Transverse colon (tissue), 4 donors: ENCODE data around the gene CDH24.

Source experiments
- CTCF ChIP-seq, 5 experiments: fragments of 200-600 bp in 3 of 5; fragments of 450-650 bp in 2 of 5; sonication (generic) in 3 of 5; IDR thresholded peaks; 1 replicate in 2 of 5; 2 replicates in 3 of 5; pipeline ENCODE4 v1.5.1; 2016 to 2017; ENCODE audit warnings: antibody characterized with exemption in 5 of 5, inconsistent platforms in 3 of 5, mild to moderate bottlenecking in 2 of 5, moderate library complexity in 1 of 5
- EP300 ChIP-seq: sonication (generic); formaldehyde crosslinking; IDR thresholded peaks from one replicate; pipeline ENCODE4 v1.6.1; 2017; ENCODE audit warnings: antibody characterized with exemption, low read depth
- POLR2A ChIP-seq: fragments of 450-650 bp; IDR thresholded peaks from one replicate; pipeline ENCODE4 v1.6.1; 2016; ENCODE audit warnings: antibody characterized with exemption, mild to moderate bottlenecking, moderate library complexity
- POLR2AphosphoS5 ChIP-seq, 3 donors: sonication (generic); formaldehyde crosslinking; IDR thresholded peaks; one replicate each; pipeline ENCODE4 v1.6.1; 2016; ENCODE audit warnings: antibody characterized with exemption in 3 of 3

- TF ChIP-seq EP300 (no peak), CTCF (IDR thresholded peaks at IDR 0.05) (no peak), POLR2A (no peak), POLR2AphosphoS5 (IDR thresholded peaks at IDR 0.05) (no peak)
Observed at GRCh38 chr14:23060536-23061260, 3.4 kb upstream of the CDH24 start.
